MM.1S (cell line): ENCODE results near the gene TCF15.

Experiments used
- DNase-seq: peaks from one replicate; pipeline ENCODE4 v3.0.0-alpha.2; 2015
- H2AFZ ChIP-seq: fragments of 300-600 bp; sonication (generic); 2 replicates; pipeline ENCODE4 v1.6.0; 2016; ENCODE audit warnings: antibody characterized with exemption, low read length
- H3F3A ChIP-seq: fragments of 300-600 bp; sonication (generic); 2 replicates; pipeline ENCODE4 v1.6.1; 2016; ENCODE audit warnings: mild to moderate bottlenecking, antibody characterized with exemption, low read length, moderate library complexity, mixed read lengths; ENCODE audit not compliant: insufficient read depth
- H3K27ac ChIP-seq: fragments of 300-600 bp; sonication (generic); 2 replicates; pipeline ENCODE4 v1.5.1; 2016; ENCODE audit warnings: mild to moderate bottlenecking, low read length
- H3K27me3 ChIP-seq: fragments of 300-600 bp; sonication (generic); replicated peaks from 2 replicates; pipeline ENCODE4 v1.6.0; 2016; ENCODE audit warnings: low read length; ENCODE audit not compliant: insufficient read depth
- H3K36me3 ChIP-seq: fragments of 300-600 bp; sonication (generic); replicated peaks from 2 replicates; pipeline ENCODE4 v1.6.1; 2016; ENCODE audit warnings: mild to moderate bottlenecking, low read length, mixed read lengths; ENCODE audit not compliant: insufficient read depth
- H3K4me1 ChIP-seq: fragments of 300-600 bp; sonication (generic); 2 replicates; pipeline ENCODE4 v1.6.1; 2016; ENCODE audit warnings: low read length, mixed read lengths
- H3K4me2 ChIP-seq: fragments of 300-600 bp; sonication (generic); 2 replicates; pipeline ENCODE4 v1.6.0; 2016; ENCODE audit warnings: low read depth, low read length
- H3K4me3 ChIP-seq: fragments of 300-600 bp; sonication (generic); 2 replicates; pipeline ENCODE4 v1.5.1; 2016; ENCODE audit warnings: low read length, mixed read lengths
- H3K79me2 ChIP-seq: fragments of 300-600 bp; sonication (generic); 2 replicates; pipeline ENCODE4 v1.6.1; 2016; ENCODE audit warnings: mixed run types, low read length, mixed read lengths
- H3K9ac ChIP-seq: fragments of 300-600 bp; sonication (generic); 2 replicates; pipeline ENCODE4 v1.6.1; 2016; ENCODE audit warnings: low read length, mixed read lengths
- H3K9me2 ChIP-seq: fragments of 300-600 bp; sonication (generic); replicated peaks from 2 replicates; pipeline ENCODE4 v1.6.1; 2016; ENCODE audit warnings: mild to moderate bottlenecking, low read length, mixed read lengths; ENCODE audit not compliant: insufficient read depth
- H3K9me3 ChIP-seq: fragments of 300-600 bp; sonication (generic); replicated peaks from 2 replicates; pipeline ENCODE4 v1.6.1; 2016; ENCODE audit warnings: mild to moderate bottlenecking, low read length, mixed read lengths; ENCODE audit not compliant: insufficient read depth
- H4K20me1 ChIP-seq: fragments of 300-600 bp; sonication (generic); 2 replicates; pipeline ENCODE4 v1.6.1; 2016; ENCODE audit warnings: mild to moderate bottlenecking, low read length, moderate library complexity, mixed read lengths; ENCODE audit not compliant: insufficient read depth
- CTCF ChIP-seq: fragments of 300-600 bp; sonication (generic); IDR thresholded peaks from 2 replicates; pipeline ENCODE4 v1.5.1; 2016; ENCODE audit warnings: antibody characterized with exemption, low read length, mixed read lengths
- EZH2 ChIP-seq: fragments of 300-600 bp; sonication (generic); optimal IDR thresholded peaks from 2 replicates; pipeline ENCODE3; 2017; ENCODE audit warnings: low read depth, mild to moderate bottlenecking, antibody characterized with exemption, low read length, mixed read lengths
- EZH2phosphoT487 ChIP-seq: fragments of 300-600 bp; sonication (generic); IDR thresholded peaks from 2 replicates; pipeline ENCODE4 v1.6.1; 2018; ENCODE audit warnings: antibody characterized with exemption, low read length

The TCF15 gene

DNA sequence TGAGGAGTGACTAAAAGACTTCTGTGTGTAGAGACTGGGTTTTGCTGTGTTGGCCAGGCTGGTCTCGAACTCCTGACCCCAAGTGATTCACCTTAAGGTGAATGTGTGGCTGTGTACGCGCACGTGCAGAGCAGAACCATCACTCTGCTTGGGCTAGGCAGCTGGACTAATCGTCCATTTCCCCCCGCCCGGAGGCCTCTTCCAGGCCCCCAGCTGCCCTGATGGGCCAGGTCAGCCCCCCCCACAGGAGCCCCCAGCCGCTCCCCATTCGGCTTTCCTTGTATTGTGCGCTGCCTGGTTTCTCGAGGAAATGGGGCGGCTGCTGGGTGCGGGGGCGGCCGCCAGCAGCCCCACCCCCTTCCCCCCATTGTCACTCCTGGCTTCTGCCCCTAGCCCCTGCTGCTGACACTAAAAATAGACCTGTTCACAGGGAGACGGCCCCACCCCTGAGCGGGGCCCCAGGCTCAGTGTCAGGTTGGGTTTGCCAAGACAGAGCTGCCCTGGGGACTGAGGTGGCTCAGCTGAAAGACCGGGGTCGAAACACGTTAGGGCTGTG, 41.9 kb downstream of the TCF15 start:
- Histone ChIP-seq H3F3A (no peaks in the 10 kb centered on the region), H3K9me2 (no peaks in the 10 kb centered on the region), H3K4me2 (no peak overlapping the region), H3K36me3 (no peaks in the 10 kb centered on the region), H3K9ac (no peak overlapping the region), H4K20me1 (no peaks in the 10 kb centered on the region), H3K9me3 (no peaks in the 10 kb centered on the region), H2AFZ (no peak overlapping the region), H3K4me1 (no peaks in the 10 kb centered on the region), H3K27me3 (peaks cover 7% of the 10 kb centered on the region; the same call in 1 of the 2 replicates), H3K79me2 (no peaks in the 10 kb centered on the region), H3K27ac (no peak overlapping the region), H3K4me3 (no peak overlapping the region)
- no peak for TF ChIP-seq EZH2
- no peak for TF ChIP-seq EZH2phosphoT487
- TF ChIP-seq CTCF = no peak
- DNase-seq = no peak

DNA sequence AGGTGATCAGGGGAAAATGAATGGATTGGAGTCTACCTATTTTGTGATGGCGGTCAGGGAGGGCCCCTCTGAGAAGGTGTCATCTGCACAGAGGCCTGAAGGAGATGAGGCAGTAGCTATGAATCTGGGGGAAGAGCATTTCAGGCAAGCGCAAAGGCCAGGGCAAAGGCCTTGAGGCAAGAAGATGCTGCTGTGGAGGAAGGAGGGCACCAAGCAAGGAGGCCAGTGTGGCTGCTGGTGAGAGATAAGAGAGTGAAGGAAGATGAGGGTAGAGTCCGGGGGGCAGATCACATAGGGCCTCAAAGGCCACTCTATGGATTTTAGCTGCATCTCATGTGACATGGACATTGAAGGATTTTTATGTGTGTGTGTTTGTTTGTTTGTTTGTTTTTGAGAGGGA, 45.9 kb downstream of the TCF15 start:
- H3K9me2 ChIP-seq = no peaks in the 10 kb centered on the region
- H3K27ac ChIP-seq = no peak overlapping the region
- no peak overlapping the region for H3K9ac ChIP-seq
- no peak overlapping the region for H2AFZ ChIP-seq
- H3K9me3 ChIP-seq = no peaks in the 10 kb centered on the region
- no peak overlapping the region for H3K4me2 ChIP-seq
- H3K4me3 ChIP-seq = no peak overlapping the region
- H3K27me3 ChIP-seq = peaks cover 2% of the 10 kb centered on the region; the same call in 1 of the 2 replicates
- no peaks in the 10 kb centered on the region for H3K36me3 ChIP-seq
- H3K4me1 ChIP-seq = no peaks in the 10 kb centered on the region
- no peaks in the 10 kb centered on the region for H3F3A ChIP-seq
- no peak for DNase-seq
- TF ChIP-seq EZH2phosphoT487 = no peak
- TF ChIP-seq CTCF = no peak
- no peaks in the 10 kb centered on the region for H4K20me1 ChIP-seq
- H3K79me2 ChIP-seq = no peaks in the 10 kb centered on the region

GRCh38 chr20:563187-563586, 46.9 kb downstream of the TCF15 start:
- H2AFZ ChIP-seq = no peak overlapping the region
- H3K9me3 ChIP-seq = no peaks in the 10 kb centered on the region
- no peak overlapping the region for H3K27ac ChIP-seq
- H3K4me2 ChIP-seq = no peak overlapping the region
- TF ChIP-seq CTCF (no peak), EZH2 (no peak)
- no peaks in the 10 kb centered on the region for H3K79me2 ChIP-seq
- H3K4me1 ChIP-seq = no peaks in the 10 kb centered on the region
- no peak overlapping the region for H3K9ac ChIP-seq
- no peaks in the 10 kb centered on the region for H4K20me1 ChIP-seq
- H3K27me3 ChIP-seq = 0 out of 2 replicates have a peak, but pooled peaks cover 2% of the 10 kb centered on the region
- no peaks in the 10 kb centered on the region for H3F3A ChIP-seq
- no peaks in the 10 kb centered on the region for H3K36me3 ChIP-seq
- H3K9me2 ChIP-seq = no peaks in the 10 kb centered on the region
- H3K4me3 ChIP-seq = no peak overlapping the region
- DNase-seq = no peak
